Measurements from ENCODE around the gene EXOC5. TPM values are rescaled to one million over a fixed set of nuclear protein-coding genes. Genes with fewer than 3 reads are reported as not detected.

EXOC5 gene
- polyA plus RNA-seq, 1 donor from 2014 or later, result 138 TPM

GRCh38 chr14:57299511-57299910 lies 30.8 kb upstream of the EXOC5 start:
- H3K4me2 ChIP-seq (ENCODE audit: low read length), result no peak overlapping the region
- H3K27ac ChIP-seq (ENCODE audit: low read length), result no peak overlapping the region

DNA sequence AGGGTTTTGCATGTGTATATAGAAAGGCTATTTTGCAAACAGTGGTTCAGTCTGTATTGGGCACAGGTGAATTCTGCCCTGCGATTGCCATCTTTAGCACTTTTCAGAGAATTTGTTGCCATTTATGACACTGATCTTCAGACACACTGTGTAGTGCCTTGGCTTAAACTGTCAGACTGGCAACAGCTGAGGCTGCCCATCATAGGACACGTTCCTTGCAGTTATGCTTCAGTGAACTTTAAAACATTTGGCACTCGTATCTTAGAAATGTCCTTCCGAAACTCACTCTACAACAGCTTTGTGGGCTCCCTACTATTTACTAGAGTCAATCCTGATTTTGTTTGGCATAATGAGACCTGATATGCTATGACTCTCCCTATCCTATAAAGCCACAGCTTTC lies 29.1 kb upstream of the EXOC5 start:
- TF ChIP-seq EZH2 (IDR thresholded peaks at IDR 0.05; ENCODE audit: borderline replicate concordance, insufficient read depth, low read length, poor library complexity, severe bottlenecking) (no peak), RAD21 (conservative IDR thresholded peaks at IDR 0.05) (no peak), EP300 (conservative IDR thresholded peaks at IDR 0.05; ENCODE audit: poor library complexity, severe bottlenecking) (no peak), MXI1 (conservative IDR thresholded peaks at IDR 0.05; ENCODE audit: poor library complexity, severe bottlenecking) (no peak), POLR2AphosphoS5 (IDR thresholded peaks at IDR 0.05) (no peak)
- Histone ChIP-seq H3K4me3 (ENCODE audit: low read length) (no peak overlapping the region), H3K36me3 (ENCODE audit: insufficient read depth, low read length) (no peaks in the 10 kb centered on the region), H3F3A (ENCODE audit: insufficient read depth, low read length, poor library complexity, severe bottlenecking) (no peaks in the 10 kb centered on the region), H3K27me3 (ENCODE audit: insufficient read depth, low read depth, low read length) (no peaks in the 10 kb centered on the region), H4K20me1 (ENCODE audit: insufficient read depth) (no peaks in the 10 kb centered on the region), H3K9me3 (ENCODE audit: low read length) (no peaks in the 10 kb centered on the region), H3K9ac (ENCODE audit: low read length) (no peak overlapping the region), H3K27ac (ENCODE audit: low read length) (no peak overlapping the region), H2AFZ (ENCODE audit: low read depth, low read length) (no peak overlapping the region), H3K4me2 (ENCODE audit: low read length) (no peak overlapping the region), H3K9me2 (ENCODE audit: insufficient read depth, low read length) (no peaks in the 10 kb centered on the region), H3K79me2 (replicated peaks; ENCODE audit: insufficient read depth, low read length) (no peaks in the 10 kb centered on the region)

More at GRCh38 chr14:57299511-57299910, 30.8 kb upstream of the EXOC5 start:
- TF ChIP-seq MXI1 (conservative IDR thresholded peaks at IDR 0.05; ENCODE audit: poor library complexity, severe bottlenecking), result no peak
- no peak for TF ChIP-seq RAD21 (conservative IDR thresholded peaks at IDR 0.05)
- TF ChIP-seq EP300 (conservative IDR thresholded peaks at IDR 0.05; ENCODE audit: poor library complexity, severe bottlenecking), result no peak
- TF ChIP-seq TAF1 (IDR thresholded peaks at IDR 0.05; ENCODE audit: low read depth), result no peak
- no peak for TF ChIP-seq CTCF (IDR thresholded peaks at IDR 0.05; ENCODE audit: poor library complexity, severe bottlenecking)
- TF ChIP-seq POLR2AphosphoS5 (IDR thresholded peaks at IDR 0.05), result no peak
- TF ChIP-seq SMC3 (conservative IDR thresholded peaks at IDR 0.05; ENCODE audit: poor library complexity), result no peak
- no peak for TF ChIP-seq EZH2 (IDR thresholded peaks at IDR 0.05; ENCODE audit: borderline replicate concordance, insufficient read depth, low read length, poor library complexity, severe bottlenecking)
- no peak for TF ChIP-seq REST (IDR thresholded peaks at IDR 0.05; ENCODE audit: borderline replicate concordance)
- no peak overlapping the region for H3K4me3 ChIP-seq (ENCODE audit: low read length)
- H2AFZ ChIP-seq (ENCODE audit: low read depth, low read length), result no peak overlapping the region
- H3K9me3 ChIP-seq (ENCODE audit: low read length), result no peaks in the 10 kb centered on the region
- H3K27me3 ChIP-seq (ENCODE audit: insufficient read depth, low read depth, low read length), result no peaks in the 10 kb centered on the region
- no peaks in the 10 kb centered on the region for H3K36me3 ChIP-seq (ENCODE audit: insufficient read depth, low read length)
- no peaks in the 10 kb centered on the region for H3K9me2 ChIP-seq (ENCODE audit: insufficient read depth, low read length)
- no peaks in the 10 kb centered on the region for H3K79me2 ChIP-seq (replicated peaks; ENCODE audit: insufficient read depth, low read length)
- no peaks in the 10 kb centered on the region for H4K20me1 ChIP-seq (ENCODE audit: insufficient read depth)
- H3K9ac ChIP-seq (ENCODE audit: low read length), result no peak overlapping the region
- no peaks in the 10 kb centered on the region for H3F3A ChIP-seq (ENCODE audit: insufficient read depth, low read length, poor library complexity, severe bottlenecking)
